ENCODE data around the gene SPRY4.

SPRY4 gene

DNA sequence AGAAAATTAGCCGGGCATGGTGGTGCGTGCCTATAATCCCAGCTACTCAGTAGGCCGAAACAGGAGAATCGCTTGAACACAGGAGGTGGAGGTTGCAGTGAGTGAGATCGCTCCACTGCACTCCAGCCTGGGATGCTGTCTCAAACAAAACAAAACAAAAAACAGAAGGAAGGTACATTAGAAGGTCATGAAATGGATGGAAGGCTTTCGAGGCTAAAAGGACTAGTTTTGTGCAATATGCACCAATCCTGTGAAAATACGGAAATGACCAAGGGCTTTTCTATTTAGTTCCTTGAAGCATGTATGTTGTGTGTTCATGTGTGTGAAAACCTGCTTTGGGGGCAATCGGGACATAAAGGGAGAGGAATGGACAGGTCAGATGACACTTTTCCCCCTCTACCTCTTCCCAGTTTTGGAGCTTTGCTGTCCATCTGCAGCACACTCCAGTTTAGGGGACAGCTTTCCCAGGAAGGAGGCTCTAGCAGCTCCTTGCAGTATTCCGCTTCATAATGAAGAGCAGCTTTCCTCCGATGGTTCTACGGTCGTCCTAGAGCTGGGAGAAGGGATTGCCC, 15.0 kb downstream of the SPRY4 start:
- ATAC-seq = no peak

DNA sequence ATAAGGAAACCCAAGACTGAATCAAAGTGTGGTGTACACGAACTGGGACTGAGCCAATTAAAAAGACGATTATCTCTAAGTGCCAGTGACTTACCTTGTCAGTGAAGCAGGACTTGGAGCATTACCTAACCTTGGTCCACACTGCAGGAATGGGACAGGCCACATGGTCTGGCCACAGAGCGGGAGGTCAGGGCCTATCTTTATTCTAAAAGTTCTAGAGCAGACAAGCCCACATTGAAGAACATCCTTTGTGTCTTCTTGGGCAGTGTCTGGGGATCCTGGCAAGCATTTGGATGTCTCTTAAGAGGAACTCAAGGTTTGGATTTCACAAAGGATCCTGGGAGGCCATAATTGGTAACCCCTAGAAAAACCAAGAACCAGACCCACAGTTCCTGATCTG, 16.5 kb downstream of the SPRY4 start:
- TF ChIP-seq, protein P1, sequence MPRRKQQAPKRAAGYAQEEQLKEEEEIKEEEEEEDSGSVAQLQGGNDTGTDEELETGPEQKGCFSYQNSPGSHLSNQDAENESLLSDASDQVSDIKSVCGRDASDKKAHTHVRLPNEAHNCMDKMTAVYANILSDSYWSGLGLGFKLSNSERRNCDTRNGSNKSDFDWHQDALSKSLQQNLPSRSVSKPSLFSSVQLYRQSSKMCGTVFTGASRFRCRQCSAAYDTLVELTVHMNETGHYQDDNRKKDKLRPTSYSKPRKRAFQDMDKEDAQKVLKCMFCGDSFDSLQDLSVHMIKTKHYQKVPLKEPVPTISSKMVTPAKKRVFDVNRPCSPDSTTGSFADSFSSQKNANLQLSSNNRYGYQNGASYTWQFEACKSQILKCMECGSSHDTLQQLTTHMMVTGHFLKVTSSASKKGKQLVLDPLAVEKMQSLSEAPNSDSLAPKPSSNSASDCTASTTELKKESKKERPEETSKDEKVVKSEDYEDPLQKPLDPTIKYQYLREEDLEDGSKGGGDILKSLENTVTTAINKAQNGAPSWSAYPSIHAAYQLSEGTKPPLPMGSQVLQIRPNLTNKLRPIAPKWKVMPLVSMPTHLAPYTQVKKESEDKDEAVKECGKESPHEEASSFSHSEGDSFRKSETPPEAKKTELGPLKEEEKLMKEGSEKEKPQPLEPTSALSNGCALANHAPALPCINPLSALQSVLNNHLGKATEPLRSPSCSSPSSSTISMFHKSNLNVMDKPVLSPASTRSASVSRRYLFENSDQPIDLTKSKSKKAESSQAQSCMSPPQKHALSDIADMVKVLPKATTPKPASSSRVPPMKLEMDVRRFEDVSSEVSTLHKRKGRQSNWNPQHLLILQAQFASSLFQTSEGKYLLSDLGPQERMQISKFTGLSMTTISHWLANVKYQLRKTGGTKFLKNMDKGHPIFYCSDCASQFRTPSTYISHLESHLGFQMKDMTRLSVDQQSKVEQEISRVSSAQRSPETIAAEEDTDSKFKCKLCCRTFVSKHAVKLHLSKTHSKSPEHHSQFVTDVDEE (CRISPR knock-in tag; IDR thresholded peaks at IDR 0.05) = no peak
- no peak for TF ChIP-seq RARB (CRISPR knock-in tag; IDR thresholded peaks at IDR 0.05)
- ATAC-seq = no peak

More for the DNA sequence above, 15.0 kb downstream of the SPRY4 start:
- TF ChIP-seq GLIS3 (CRISPR knock-in tag; IDR thresholded peaks at IDR 0.05) (no peak), TCF4 (CRISPR knock-in tag; IDR thresholded peaks at IDR 0.05; ENCODE audit: borderline replicate concordance) (no peak), ZNF8 (CRISPR knock-in tag; IDR thresholded peaks at IDR 0.05) (no peak)
- TF ChIP-seq, protein P2, sequence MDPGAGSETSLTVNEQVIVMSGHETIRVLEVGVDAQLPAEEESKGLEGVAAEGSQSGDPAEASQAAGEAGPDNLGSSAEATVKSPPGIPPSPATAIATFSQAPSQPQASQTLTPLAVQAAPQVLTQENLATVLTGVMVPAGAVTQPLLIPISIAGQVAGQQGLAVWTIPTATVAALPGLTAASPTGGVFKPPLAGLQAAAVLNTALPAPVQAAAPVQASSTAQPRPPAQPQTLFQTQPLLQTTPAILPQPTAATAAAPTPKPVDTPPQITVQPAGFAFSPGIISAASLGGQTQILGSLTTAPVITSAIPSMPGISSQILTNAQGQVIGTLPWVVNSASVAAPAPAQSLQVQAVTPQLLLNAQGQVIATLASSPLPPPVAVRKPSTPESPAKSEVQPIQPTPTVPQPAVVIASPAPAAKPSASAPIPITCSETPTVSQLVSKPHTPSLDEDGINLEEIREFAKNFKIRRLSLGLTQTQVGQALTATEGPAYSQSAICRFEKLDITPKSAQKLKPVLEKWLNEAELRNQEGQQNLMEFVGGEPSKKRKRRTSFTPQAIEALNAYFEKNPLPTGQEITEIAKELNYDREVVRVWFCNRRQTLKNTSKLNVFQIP (CRISPR knock-in tag; IDR thresholded peaks at IDR 0.05; ENCODE audit: borderline replicate concordance, low read depth) = no peak
- TF ChIP-seq, protein P3, sequence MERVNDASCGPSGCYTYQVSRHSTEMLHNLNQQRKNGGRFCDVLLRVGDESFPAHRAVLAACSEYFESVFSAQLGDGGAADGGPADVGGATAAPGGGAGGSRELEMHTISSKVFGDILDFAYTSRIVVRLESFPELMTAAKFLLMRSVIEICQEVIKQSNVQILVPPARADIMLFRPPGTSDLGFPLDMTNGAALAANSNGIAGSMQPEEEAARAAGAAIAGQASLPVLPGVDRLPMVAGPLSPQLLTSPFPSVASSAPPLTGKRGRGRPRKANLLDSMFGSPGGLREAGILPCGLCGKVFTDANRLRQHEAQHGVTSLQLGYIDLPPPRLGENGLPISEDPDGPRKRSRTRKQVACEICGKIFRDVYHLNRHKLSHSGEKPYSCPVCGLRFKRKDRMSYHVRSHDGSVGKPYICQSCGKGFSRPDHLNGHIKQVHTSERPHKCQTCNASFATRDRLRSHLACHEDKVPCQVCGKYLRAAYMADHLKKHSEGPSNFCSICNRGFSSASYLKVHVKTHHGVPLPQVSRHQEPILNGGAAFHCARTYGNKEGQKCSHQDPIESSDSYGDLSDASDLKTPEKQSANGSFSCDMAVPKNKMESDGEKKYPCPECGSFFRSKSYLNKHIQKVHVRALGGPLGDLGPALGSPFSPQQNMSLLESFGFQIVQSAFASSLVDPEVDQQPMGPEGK (CRISPR knock-in tag; IDR thresholded peaks at IDR 0.05; ENCODE audit: borderline replicate concordance) = no peak

DNA sequence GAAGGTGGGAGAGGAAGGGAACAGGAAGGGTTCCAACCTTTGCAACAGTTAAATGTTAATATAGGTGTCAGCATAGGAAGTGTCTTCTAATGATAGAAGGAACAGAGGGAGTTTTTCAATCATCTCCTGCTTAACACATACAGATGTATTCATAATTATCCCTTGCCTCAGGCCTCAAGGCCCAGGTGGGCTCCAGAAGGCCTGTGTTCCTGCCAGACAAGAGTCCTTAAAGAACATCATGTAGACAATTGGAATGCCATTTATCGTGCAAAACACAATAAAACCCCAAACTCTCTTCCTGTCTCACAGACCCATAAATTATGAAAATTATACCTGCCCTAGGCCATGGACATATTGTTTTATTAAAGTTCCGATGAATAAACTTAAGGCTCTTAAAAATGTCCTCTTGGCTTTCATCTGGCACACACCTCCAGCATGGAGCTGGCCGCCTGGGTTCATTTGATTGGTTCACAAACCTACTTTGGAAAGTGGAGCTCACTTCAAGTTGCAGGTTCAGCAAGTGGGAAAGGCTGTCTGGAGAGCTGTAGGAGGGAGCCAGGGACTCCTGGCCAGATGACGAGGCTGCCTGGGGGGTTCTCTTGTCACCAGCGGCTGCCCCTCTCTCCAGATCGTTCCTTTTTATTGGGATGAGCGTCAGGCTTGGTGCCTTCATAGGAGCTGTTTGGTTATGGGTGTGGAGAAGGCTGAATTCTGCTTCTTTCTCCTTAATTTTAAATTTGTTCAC, 17.5 kb downstream of the SPRY4 start:
- no peak for ATAC-seq

DNA sequence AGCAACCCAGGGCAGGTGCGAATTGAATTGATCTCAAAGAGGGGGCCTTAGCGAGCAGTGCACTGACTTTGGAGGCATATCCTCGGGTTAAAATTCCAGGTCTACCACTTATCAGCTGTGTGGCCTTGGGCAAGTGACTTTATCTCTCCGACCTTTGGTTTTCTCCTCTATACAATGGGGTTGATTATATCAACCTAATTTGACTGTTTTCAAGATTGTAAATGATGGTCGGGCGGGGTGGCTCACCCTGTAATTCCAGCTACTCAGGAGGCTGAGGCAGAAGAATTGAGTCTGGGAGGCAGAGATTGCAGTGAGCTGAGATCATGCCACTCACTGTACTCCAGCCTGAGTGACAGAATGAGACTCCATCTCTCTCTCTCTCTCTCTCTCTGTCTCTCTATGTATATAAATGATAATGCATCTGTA, 18.7 kb downstream of the SPRY4 start:
- no peak for TF ChIP-seq TOX (CRISPR knock-in tag; IDR thresholded peaks at IDR 0.05; ENCODE audit: borderline replicate concordance)
- TF ChIP-seq GLIS3 (CRISPR knock-in tag; IDR thresholded peaks at IDR 0.05) = no peak
- TF ChIP-seq, protein P1 (CRISPR knock-in tag; IDR thresholded peaks at IDR 0.05) = no peak
- no peak for TF ChIP-seq ARNTL (CRISPR knock-in tag; IDR thresholded peaks at IDR 0.05; ENCODE audit: borderline replicate concordance, low read depth)
- no peak for TF ChIP-seq ZFP3 (CRISPR knock-in tag; IDR thresholded peaks at IDR 0.05)
- TF ChIP-seq, protein P3 (CRISPR knock-in tag; IDR thresholded peaks at IDR 0.05; ENCODE audit: borderline replicate concordance) = no peak
- TF ChIP-seq ISL1 (CRISPR knock-in tag; IDR thresholded peaks at IDR 0.05) = no peak
- TF ChIP-seq CSDC2 (CRISPR knock-in tag; IDR thresholded peaks at IDR 0.05) = no peak
- ATAC-seq = no peak

More for the DNA sequence above, 17.5 kb downstream of the SPRY4 start:
- TF ChIP-seq SNAI2 (CRISPR knock-in tag; IDR thresholded peaks at IDR 0.05) (no peak), ZFP30 (CRISPR knock-in tag; IDR thresholded peaks at IDR 0.05) (no peak), ISL1 (CRISPR knock-in tag; IDR thresholded peaks at IDR 0.05) (no peak), BACH2 (CRISPR knock-in tag; IDR thresholded peaks at IDR 0.05; ENCODE audit: borderline replicate concordance) (no peak), ESRRG (CRISPR knock-in tag; IDR thresholded peaks at IDR 0.05) (no peak), CSDC2 (CRISPR knock-in tag; IDR thresholded peaks at IDR 0.05) (no peak), ZNF70 (CRISPR knock-in tag; IDR thresholded peaks at IDR 0.05) (no peak)
- TF ChIP-seq, protein P3 (CRISPR knock-in tag; IDR thresholded peaks at IDR 0.05; ENCODE audit: borderline replicate concordance) = no peak

Data from SK-N-SH treated with all-trans-retinoic acid at 6 μM for 48 hours (cell line).